Thoracic aorta (tissue), 2 donors: ENCODE measurements around the gene ALK. TPM values are rescaled to one million over a fixed set of nuclear protein-coding genes. Genes with fewer than 3 reads are reported as not detected.

Source experiments
- ATAC-seq: fragments of 150-250 bp; one replicate; pipeline ENCODE4 v1.8.0; 2017; ENCODE audit warnings: low read depth; ENCODE audit not compliant: insufficient number of reproducible peaks, low FRiP score
- DNase-seq: peaks from one replicate; pipeline ENCODE4 v3.0.0-alpha.2; 2020; ENCODE audit warnings: low spot score
- H3K27ac ChIP-seq, 2 donors: fragments of 200-600 bp; sonication (generic); 1 replicate in 1 of 2; 2 replicates in 1 of 2; pipeline ENCODE4 v1.5.1; 2016; ENCODE audit warnings: mild to moderate bottlenecking in 2 of 2, moderate library complexity in 2 of 2
- H3K27me3 ChIP-seq: fragments of 200-600 bp; sonication (generic); replicated peaks from 2 replicates; pipeline ENCODE4 v1.6.0; 2016; ENCODE audit warnings: mild to moderate bottlenecking; ENCODE audit not compliant: insufficient read depth
- H3K36me3 ChIP-seq: fragments of 200-600 bp; sonication (generic); one replicate; pipeline ENCODE4 v1.5.1; 2016
- H3K4me1 ChIP-seq, 2 donors: fragments of 200-600 bp; sonication (generic); 1 replicate in 1 of 2; 2 replicates in 1 of 2; pipeline versions ENCODE4 v1.5.1 to v1.6.0; 2016; ENCODE audit warnings: low read depth in 2 of 2, mild to moderate bottlenecking in 1 of 2; ENCODE audit not compliant: control insufficient read depth in 1 of 2
- H3K4me3 ChIP-seq: fragments of 200-600 bp; sonication (generic); 2 replicates; pipeline ENCODE4 v1.5.1; 2016; ENCODE audit warnings: mild to moderate bottlenecking
- H3K9me3 ChIP-seq: fragments of 200-600 bp; sonication (generic); 2 replicates; pipeline ENCODE4 v1.5.1; 2016
- CTCF ChIP-seq: fragments of 200-600 bp; sonication (generic); IDR thresholded peaks from one replicate; pipeline ENCODE4 v1.5.1; 2019; ENCODE audit warnings: antibody characterized with exemption
- total RNA-seq, 2 donors: library from RNA; depleted of rRNA; stranded (reverse); fragments of >200 nt; gene quantifications; one replicate each; pipeline versions ENCODE4 v1.1.0 to v1.2.3, GENCODE V29; 2016

ALK gene
- total RNA-seq, 2 donors from 2014 or later, result 2.0 TPM; not detected in 1

- DNase-seq (no peak), ATAC-seq (no peak)
- Histone ChIP-seq H3K9me3 (no peaks in the 10 kb centered on the region), H3K4me1 (no peaks in the 10 kb centered on the region), H3K4me3 (no peak overlapping the region), H3K27ac (no peak overlapping the region), H3K36me3 (no peaks in the 10 kb centered on the region), H3K27me3 (no peaks in the 10 kb centered on the region)
- no peak for TF ChIP-seq CTCF
Measured at GRCh38 chr2:29518646-29519337, 402.6 kb downstream of the ALK start.

GRCh38 chr2:29518010-29518409 is 403.4 kb downstream of the ALK start:
- DNase-seq, result no peak
- Histone ChIP-seq H3K9me3 (no peaks in the 10 kb centered on the region), H3K27me3 (no peaks in the 10 kb centered on the region), H3K36me3 (no peaks in the 10 kb centered on the region), H3K27ac (no peak overlapping the region), H3K4me1 (no peaks in the 10 kb centered on the region), H3K4me3 (no peak overlapping the region)
- no peak for ATAC-seq
- TF ChIP-seq CTCF, result no peak

GRCh38 chr2:29517413-29517812 is 404.0 kb downstream of the ALK start:
- no peak for DNase-seq
- no peak overlapping the region for H3K27ac ChIP-seq
- ATAC-seq, result no peak
- no peaks in the 10 kb centered on the region for H3K36me3 ChIP-seq
- H3K4me3 ChIP-seq, result no peak overlapping the region
- H3K27me3 ChIP-seq, result no peaks in the 10 kb centered on the region
- no peak for TF ChIP-seq CTCF
- no peaks in the 10 kb centered on the region for H3K9me3 ChIP-seq
- no peaks in the 10 kb centered on the region for H3K4me1 ChIP-seq

GRCh38 chr2:29516767-29517166 is 404.6 kb downstream of the ALK start:
- no peaks in the 10 kb centered on the region for H3K36me3 ChIP-seq
- H3K4me3 ChIP-seq, result no peak overlapping the region
- ATAC-seq (no peak), DNase-seq (no peak)
- no peak for TF ChIP-seq CTCF
- no peak overlapping the region for H3K27ac ChIP-seq
- H3K4me1 ChIP-seq, result no peaks in the 10 kb centered on the region
- no peaks in the 10 kb centered on the region for H3K27me3 ChIP-seq
- no peaks in the 10 kb centered on the region for H3K9me3 ChIP-seq

- TF ChIP-seq CTCF, result no peak
- DNase-seq (no peak), ATAC-seq (no peak)
- no peaks in the 10 kb centered on the region for H3K36me3 ChIP-seq
- H3K9me3 ChIP-seq, result no peaks in the 10 kb centered on the region
- no peaks in the 10 kb centered on the region for H3K27me3 ChIP-seq
- H3K4me3 ChIP-seq, result no peak overlapping the region
- H3K27ac ChIP-seq, result no peak overlapping the region
- H3K4me1 ChIP-seq, result no peaks in the 10 kb centered on the region
Measured at GRCh38 chr2:29509878-29510277, 411.5 kb downstream of the ALK start.
